Esophagus squamous epithelium (tissue), 4 donors: ENCODE data around the gene TPD52L1.
"Not testable (repeated sequence)": the region's sequence is repeated elsewhere in the genome, so short reads cannot be mapped to it uniquely, and the experiment has no call there.

ENCODE experiments used
- POLR2A ChIP-seq, 4 donors: fragments of 450-650 bp; IDR thresholded peaks; one replicate each; pipeline ENCODE4 v1.6.1; 2017; ENCODE audit warnings: antibody characterized with exemption in 4 of 4, mild to moderate bottlenecking in 4 of 4, moderate library complexity in 3 of 4
- TF ChIP-seq, protein P1 (sequence below), 6 experiments: fragments of 450-650 bp in 4 of 6; fragments of 200-600 bp in 2 of 6; sonication (generic) in 2 of 6; IDR thresholded peaks; one replicate each; pipeline ENCODE4 v1.5.1; 2016 to 2019; ENCODE audit warnings: antibody characterized with exemption in 6 of 6, mild to moderate bottlenecking in 4 of 6, moderate library complexity in 4 of 6

DNA sequence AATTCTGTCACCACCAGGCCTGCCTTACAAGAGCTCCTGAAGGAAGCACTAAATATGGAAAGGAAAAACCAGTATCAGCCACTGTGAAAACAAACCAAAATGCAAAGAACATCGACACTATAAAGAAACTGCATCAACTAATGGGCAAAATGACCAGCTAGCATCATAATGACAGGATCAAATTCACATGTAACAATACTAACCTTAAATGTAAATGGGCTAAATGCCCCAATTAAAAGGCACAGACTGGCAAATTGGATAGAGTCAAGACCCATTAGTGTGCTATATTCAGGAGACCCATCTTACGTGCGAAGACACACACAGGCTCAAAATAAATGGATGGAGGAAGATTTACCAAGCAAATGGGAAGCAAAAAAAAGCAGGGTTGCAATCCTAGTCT, 128.9 kb downstream of the TPD52L1 start:
- TF ChIP-seq POLR2A (IDR thresholded peaks at IDR 0.05) = not testable (repeated sequence)
- TF ChIP-seq, protein P1, sequence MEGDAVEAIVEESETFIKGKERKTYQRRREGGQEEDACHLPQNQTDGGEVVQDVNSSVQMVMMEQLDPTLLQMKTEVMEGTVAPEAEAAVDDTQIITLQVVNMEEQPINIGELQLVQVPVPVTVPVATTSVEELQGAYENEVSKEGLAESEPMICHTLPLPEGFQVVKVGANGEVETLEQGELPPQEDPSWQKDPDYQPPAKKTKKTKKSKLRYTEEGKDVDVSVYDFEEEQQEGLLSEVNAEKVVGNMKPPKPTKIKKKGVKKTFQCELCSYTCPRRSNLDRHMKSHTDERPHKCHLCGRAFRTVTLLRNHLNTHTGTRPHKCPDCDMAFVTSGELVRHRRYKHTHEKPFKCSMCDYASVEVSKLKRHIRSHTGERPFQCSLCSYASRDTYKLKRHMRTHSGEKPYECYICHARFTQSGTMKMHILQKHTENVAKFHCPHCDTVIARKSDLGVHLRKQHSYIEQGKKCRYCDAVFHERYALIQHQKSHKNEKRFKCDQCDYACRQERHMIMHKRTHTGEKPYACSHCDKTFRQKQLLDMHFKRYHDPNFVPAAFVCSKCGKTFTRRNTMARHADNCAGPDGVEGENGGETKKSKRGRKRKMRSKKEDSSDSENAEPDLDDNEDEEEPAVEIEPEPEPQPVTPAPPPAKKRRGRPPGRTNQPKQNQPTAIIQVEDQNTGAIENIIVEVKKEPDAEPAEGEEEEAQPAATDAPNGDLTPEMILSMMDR (IDR thresholded peaks at IDR 0.05) = not testable (repeated sequence)
